ENCODE data around the gene SPATA6. TPM values are rescaled to one million over a fixed set of nuclear protein-coding genes. Genes with fewer than 3 reads are reported as not detected.

SPATA6 gene
- total and polyA plus RNA-seq, 3 donors from 2014 or later: 44.5 to 268 (median 138) TPM

DNA sequence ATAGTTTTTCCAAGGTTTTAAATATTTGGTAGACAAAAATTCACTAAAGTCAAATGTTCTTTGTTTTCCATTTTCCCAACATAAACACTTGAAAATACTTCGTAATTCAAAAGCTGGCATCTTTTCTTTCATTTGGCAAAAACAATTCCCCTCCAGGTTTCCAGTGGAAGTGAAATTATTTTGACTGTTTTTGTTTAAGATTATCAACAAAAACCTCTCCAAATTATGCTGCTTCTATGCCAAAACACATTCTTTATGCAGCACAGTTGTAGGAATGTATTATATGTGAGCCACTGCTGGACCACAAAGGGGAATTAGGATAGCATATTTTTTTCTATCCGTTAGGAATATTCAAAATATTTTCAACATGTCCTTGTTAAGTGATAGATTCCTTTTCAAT, 205.4 kb downstream of the SPATA6 start:
- DNase-seq: no peak
- WGBS, 2 donors: 54 to 57% methylated on average over 2 of the region's 2 CpGs
- H3K36me3 ChIP-seq (ENCODE audit: low read depth, missing control alignments): no peaks in the 10 kb centered on the region
- no peak overlapping the region for H3K27ac ChIP-seq
- H3K4me3 ChIP-seq: no peak overlapping the region
- H3K27me3 ChIP-seq: no peaks in the 10 kb centered on the region
- intact Hi-C loops (cut with DNase I; ENCODE audit: low total_unique reads): no loop called here
- no peaks in the 10 kb centered on the region for H3K4me1 ChIP-seq
- TF ChIP-seq POLR2A (IDR thresholded peaks at IDR 0.05) (no peak), CTCF (IDR thresholded peaks at IDR 0.05) (no peak)
- no peaks in the 10 kb centered on the region for H3K9me3 ChIP-seq

- no peak for DNase-seq
- Histone ChIP-seq H3K27ac (no peak overlapping the region), H3K27me3 (no peaks in the 10 kb centered on the region), H3K36me3 (ENCODE audit: low read depth, missing control alignments) (no peaks in the 10 kb centered on the region), H3K4me3 (no peak overlapping the region), H3K9me3 (no peaks in the 10 kb centered on the region), H3K4me1 (no peaks in the 10 kb centered on the region)
- TF ChIP-seq CTCF (IDR thresholded peaks at IDR 0.05) (no peak), POLR2A (IDR thresholded peaks at IDR 0.05) (no peak)
- WGBS, 2 donors: 65 to 70% methylated on average over 1 of the region's 1 CpG
- intact Hi-C loops (cut with DNase I; ENCODE audit: low total_unique reads): no loop called here
Observed at GRCh38 chr1:48263041-48263440, 209.0 kb downstream of the SPATA6 start.

DNA sequence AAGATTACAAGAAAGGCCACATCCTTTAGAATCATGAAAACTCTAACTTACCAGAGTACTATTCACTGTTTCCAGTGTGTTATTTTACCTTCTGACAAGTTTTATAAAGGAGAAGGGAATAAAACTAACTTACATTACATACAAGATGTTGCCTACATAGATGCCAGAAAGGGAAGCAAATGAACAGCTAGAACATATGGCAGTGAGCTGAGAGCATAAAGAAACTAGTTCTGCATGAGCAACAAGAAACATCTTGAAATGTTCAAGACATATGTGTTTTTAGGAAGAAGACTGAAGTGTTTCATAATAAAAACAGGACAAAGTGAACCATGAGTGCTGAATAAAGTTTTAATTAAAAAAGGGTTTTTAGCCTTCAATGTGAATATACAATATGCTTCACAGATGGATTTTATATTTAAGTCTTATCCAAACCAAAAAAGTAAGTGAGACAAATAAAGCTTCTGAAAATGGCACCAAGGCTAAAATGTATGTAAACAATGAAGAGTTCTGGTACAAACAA, 210.1 kb downstream of the SPATA6 start:
- DNase-seq: no peak

GRCh38 chr1:48258106-48258505, 213.9 kb downstream of the SPATA6 start:
- intact Hi-C loops (cut with DNase I; ENCODE audit: low total_unique reads): no loop called here
- Histone ChIP-seq H3K9me3 (no peaks in the 10 kb centered on the region), H3K4me1 (no peaks in the 10 kb centered on the region), H3K27me3 (no peaks in the 10 kb centered on the region), H3K36me3 (ENCODE audit: low read depth, missing control alignments) (no peaks in the 10 kb centered on the region), H3K4me3 (no peak overlapping the region), H3K27ac (no peak overlapping the region)
- 80 to 90% methylated on average over 1 of the region's 1 CpG for WGBS, 2 donors
- no peak for DNase-seq
- TF ChIP-seq CTCF (IDR thresholded peaks at IDR 0.05) (no peak), POLR2A (IDR thresholded peaks at IDR 0.05) (no peak)

More for the DNA sequence above, 210.1 kb downstream of the SPATA6 start:
- Histone ChIP-seq H3K27ac (no peak overlapping the region), H3K9me3 (no peaks in the 10 kb centered on the region), H3K4me1 (no peaks in the 10 kb centered on the region), H3K4me3 (no peak overlapping the region), H3K27me3 (no peaks in the 10 kb centered on the region), H3K36me3 (ENCODE audit: low read depth, missing control alignments) (no peaks in the 10 kb centered on the region)
- no peak for TF ChIP-seq POLR2A (IDR thresholded peaks at IDR 0.05)
- TF ChIP-seq CTCF (IDR thresholded peaks at IDR 0.05): no peak
- intact Hi-C loops (cut with DNase I; ENCODE audit: low total_unique reads): no loop called here

GRCh38 chr1:48254254-48254653, 217.8 kb downstream of the SPATA6 start:
- no peaks in the 10 kb centered on the region for H3K36me3 ChIP-seq (ENCODE audit: low read depth, missing control alignments)
- intact Hi-C loops (cut with DNase I; ENCODE audit: low total_unique reads): no loop called here
- DNase-seq: no peak
- H3K27ac ChIP-seq: no peak overlapping the region
- WGBS, 2 donors: 82 to 95% methylated on average over 1 of the region's 1 CpG
- TF ChIP-seq POLR2A (IDR thresholded peaks at IDR 0.05) (no peak), CTCF (IDR thresholded peaks at IDR 0.05) (no peak)
- H3K4me3 ChIP-seq: no peak overlapping the region
- H3K4me1 ChIP-seq: no peaks in the 10 kb centered on the region
- H3K27me3 ChIP-seq: no peaks in the 10 kb centered on the region
- H3K9me3 ChIP-seq: no peaks in the 10 kb centered on the region

Measured in testis (tissue), 3 donors.